ENCODE results near the gene LAMA2. TPM values are rescaled to one million over a fixed set of nuclear protein-coding genes. Genes with fewer than 3 reads are reported as not detected.

Gene LAMA2
- total RNA-seq, 1 donor from 2014 or later: 0.47 TPM

- no peak for DNase-seq (ENCODE audit: low read depth, low spot score)
- TF ChIP-seq CTCF (conservative IDR thresholded peaks at IDR 0.05): no peak
- no peaks in the 10 kb centered on the region for H3K36me3 Mint-ChIP-seq (ENCODE audit: low read depth)
- no peak overlapping the region for H3K4me3 Mint-ChIP-seq
- no peaks in the 10 kb centered on the region for H3K9me3 Mint-ChIP-seq
- peaks cover 15% of the 10 kb centered on the region for H3K27me3 Mint-ChIP-seq (ENCODE audit: low read depth)
- H3K4me1 Mint-ChIP-seq: no peaks in the 10 kb centered on the region
- H3K27ac Mint-ChIP-seq (ENCODE audit: unreplicated experiment): no peak overlapping the region
Observed at GRCh38 chr6:128888444-128889175, 5.7 kb downstream of the LAMA2 start.

GRCh38 chr6:128889870-128890269 lies 6.9 kb downstream of the LAMA2 start:
- Mint-ChIP-seq H3K27me3 (ENCODE audit: low read depth) (peaks cover 5% of the 10 kb centered on the region), H3K27ac (ENCODE audit: unreplicated experiment) (no peak overlapping the region), H3K36me3 (ENCODE audit: low read depth) (no peaks in the 10 kb centered on the region), H3K4me1 (no peaks in the 10 kb centered on the region), H3K9me3 (no peaks in the 10 kb centered on the region), H3K4me3 (no peak overlapping the region)
- DNase-seq (ENCODE audit: low read depth, low spot score): no peak
- no peak for TF ChIP-seq CTCF (conservative IDR thresholded peaks at IDR 0.05)

- Mint-ChIP-seq H3K27me3 (ENCODE audit: low read depth) (no peaks in the 10 kb centered on the region), H3K9me3 (peaks cover 3% of the 10 kb centered on the region), H3K36me3 (ENCODE audit: low read depth) (no peaks in the 10 kb centered on the region), H3K27ac (ENCODE audit: unreplicated experiment) (no peak overlapping the region), H3K4me1 (no peaks in the 10 kb centered on the region), H3K4me3 (no peak overlapping the region)
- no peak for DNase-seq (ENCODE audit: low read depth, low spot score)
- TF ChIP-seq CTCF (conservative IDR thresholded peaks at IDR 0.05): no peak
Observed at GRCh38 chr6:128892079-128892478, 9.1 kb downstream of the LAMA2 start.

GRCh38 chr6:128899341-128900050 lies 16.6 kb downstream of the LAMA2 start:
- Mint-ChIP-seq H3K27ac (ENCODE audit: unreplicated experiment) (no peak overlapping the region), H3K9me3 (peaks cover 3% of the 10 kb centered on the region), H3K27me3 (ENCODE audit: low read depth) (no peaks in the 10 kb centered on the region), H3K4me3 (no peak overlapping the region), H3K36me3 (ENCODE audit: low read depth) (no peaks in the 10 kb centered on the region), H3K4me1 (no peaks in the 10 kb centered on the region)
- no peak for TF ChIP-seq CTCF (conservative IDR thresholded peaks at IDR 0.05)
- no peak for DNase-seq (ENCODE audit: low read depth, low spot score)

- Mint-ChIP-seq H3K9me3 (no peaks in the 10 kb centered on the region), H3K4me1 (no peaks in the 10 kb centered on the region), H3K27me3 (ENCODE audit: low read depth) (no peaks in the 10 kb centered on the region), H3K36me3 (ENCODE audit: low read depth) (no peaks in the 10 kb centered on the region), H3K27ac (ENCODE audit: unreplicated experiment) (no peak overlapping the region), H3K4me3 (no peak overlapping the region)
- no peak for TF ChIP-seq CTCF (conservative IDR thresholded peaks at IDR 0.05)
- no peak for DNase-seq (ENCODE audit: low read depth, low spot score)
Observed at GRCh38 chr6:128903715-128904114, 20.8 kb downstream of the LAMA2 start.
